Measurements from ENCODE around the gene SCAF11. TPM values are rescaled to one million over a fixed set of nuclear protein-coding genes. Genes with fewer than 3 reads are reported as not detected.

SCAF11 gene
- total RNA-seq, 2 donors from 2014 or later = 114 TPM

GRCh38 chr12:45989721-45990467 is 480 bp downstream of the SCAF11 start:
- H3K4me1 ChIP-seq = peaks cover 0 to 42% of the 10 kb centered on the region in 2 donors
- DNase-seq (ENCODE audit: low spot score) = peak; percentile 75
- no peak for TF ChIP-seq CTCF (IDR thresholded peaks at IDR 0.05)

GRCh38 chr12:45989287-45989686 is 1.1 kb downstream of the SCAF11 start:
- Histone ChIP-seq H3K4me3 (peak overlapping the region; percentile 63 to 75), H3K36me3 (peaks cover 4% of the 10 kb centered on the region), H3K4me1 (peaks cover 0 to 47% of the 10 kb centered on the region in 2 donors), H3K27me3 (no peaks in the 10 kb centered on the region), H3K27ac (peak overlapping the region; percentile 95 to 99), H3K9me3 (no peaks in the 10 kb centered on the region)
- DNase-seq (ENCODE audit: low spot score) = no peak
- no peak for TF ChIP-seq CTCF (IDR thresholded peaks at IDR 0.05)

More at GRCh38 chr12:45989721-45990467, 480 bp downstream of the SCAF11 start:
- H3K27ac ChIP-seq = peak overlapping the region; percentile 95 to 99
- no peaks in the 10 kb centered on the region for H3K9me3 ChIP-seq
- peak overlapping the region; percentile 63 to 75 for H3K4me3 ChIP-seq
- peaks cover 4% of the 10 kb centered on the region for H3K36me3 ChIP-seq
- no peaks in the 10 kb centered on the region for H3K27me3 ChIP-seq

- Histone ChIP-seq H3K27me3 (no peaks in the 10 kb centered on the region), H3K4me1 (peaks cover 0 to 51% of the 10 kb centered on the region in 2 donors), H3K27ac (peak overlapping the region; percentile 95 to 99), H3K36me3 (peaks cover 4% of the 10 kb centered on the region), H3K9me3 (no peaks in the 10 kb centered on the region), H3K4me3 (peak overlapping the region; percentile 2 to 9)
- no peak for TF ChIP-seq CTCF (IDR thresholded peaks at IDR 0.05)
- DNase-seq (ENCODE audit: low spot score) = no peak
These were observed 2.1 kb downstream of the SCAF11 start for GRCh38 chr12:45988264-45988663.

GRCh38 chr12:45987340-45987727 is 3.0 kb downstream of the SCAF11 start:
- H3K27ac ChIP-seq = peak overlapping the region; percentile 95 to 99
- H3K36me3 ChIP-seq = peaks cover 4% of the 10 kb centered on the region
- H3K9me3 ChIP-seq = no peaks in the 10 kb centered on the region
- no peaks in the 10 kb centered on the region for H3K27me3 ChIP-seq
- peaks cover 0 to 51% of the 10 kb centered on the region in 2 donors for H3K4me1 ChIP-seq
- TF ChIP-seq CTCF (IDR thresholded peaks at IDR 0.05) = no peak
- no peak for DNase-seq (ENCODE audit: low spot score)
- H3K4me3 ChIP-seq = no peak overlapping the region

- DNase-seq (ENCODE audit: low spot score) = no peak
- Histone ChIP-seq H3K27me3 (no peaks in the 10 kb centered on the region), H3K9me3 (no peaks in the 10 kb centered on the region), H3K4me3 (no peak overlapping the region), H3K36me3 (peaks cover 4% of the 10 kb centered on the region), H3K4me1 (peaks cover 0 to 51% of the 10 kb centered on the region in 2 donors), H3K27ac (peak overlapping the region; percentile 95 to 99)
- no peak for TF ChIP-seq CTCF (IDR thresholded peaks at IDR 0.05)
These were observed 3.6 kb downstream of the SCAF11 start for GRCh38 chr12:45986641-45987339.

Data from right atrium auricular region (tissue), 2 donors.